Measurements from ENCODE around the gene TMC1. TPM values are rescaled to one million over a fixed set of nuclear protein-coding genes. Genes with fewer than 3 reads are reported as not detected.

Gene TMC1
- total and polyA plus RNA-seq, 7 donors: 0.05 to 2.6 (median 0.21) TPM; not detected in 3

- ATAC-seq (no peak), DNase-seq (no peak)
- no peaks in the 10 kb centered on the region for H3K9me3 ChIP-seq
- H3K4me1 ChIP-seq: no peaks in the 10 kb centered on the region
- no peak overlapping the region for H3K27ac ChIP-seq
- H3K36me3 ChIP-seq (ENCODE audit: insufficient read depth in 1 of 2, low read depth in 1 of 2): no peaks in the 10 kb centered on the region
- TF ChIP-seq CTCF (IDR thresholded peaks at IDR 0.05): no peak
- WGBS, 3 donors: 77 to 87% (median 87%) methylated on average over 2 of the region's 2 CpGs
- intact Hi-C loops (cut with DNase I): no loop called here
- H3K27me3 ChIP-seq (ENCODE audit: insufficient read depth in 3 of 3, low read length in 2 of 3): no peaks in the 10 kb centered on the region
- no peak overlapping the region for H3K4me3 ChIP-seq
These were observed 286.5 kb downstream of the TMC1 start for GRCh38 chr9:72807765-72808445.

- WGBS, 3 donors: 77 to 90% (median 85%) methylated on average over 2 of the region's 2 CpGs
- Histone ChIP-seq H3K27ac (no peak overlapping the region), H3K4me1 (no peaks in the 10 kb centered on the region), H3K27me3 (ENCODE audit: insufficient read depth in 3 of 3, low read length in 2 of 3) (no peaks in the 10 kb centered on the region), H3K36me3 (ENCODE audit: insufficient read depth in 1 of 2, low read depth in 1 of 2) (no peaks in the 10 kb centered on the region), H3K9me3 (no peaks in the 10 kb centered on the region), H3K4me3 (no peak overlapping the region)
- ATAC-seq (no peak), DNase-seq (no peak)
- TF ChIP-seq CTCF (IDR thresholded peaks at IDR 0.05): no peak
- intact Hi-C loops (cut with DNase I): no loop called here
These were observed 287.0 kb downstream of the TMC1 start for GRCh38 chr9:72808446-72808768.

- Histone ChIP-seq H3K36me3 (ENCODE audit: insufficient read depth in 1 of 2, low read depth in 1 of 2) (no peaks in the 10 kb centered on the region), H3K27me3 (ENCODE audit: insufficient read depth in 3 of 3, low read length in 2 of 3) (no peaks in the 10 kb centered on the region), H3K4me1 (no peaks in the 10 kb centered on the region), H3K27ac (no peak overlapping the region), H3K9me3 (no peaks in the 10 kb centered on the region), H3K4me3 (no peak overlapping the region)
- intact Hi-C loops (cut with DNase I): no loop called here
- no peak for TF ChIP-seq CTCF (IDR thresholded peaks at IDR 0.05)
- DNase-seq: no peak
- 82 to 92% (median 83%) methylated on average over 3 of the region's 3 CpGs for WGBS, 3 donors
- no peak for ATAC-seq
These were observed 288.2 kb downstream of the TMC1 start for GRCh38 chr9:72809586-72809985.

- DNase-seq (no peak), ATAC-seq (no peak)
- Histone ChIP-seq H3K4me1 (no peaks in the 10 kb centered on the region), H3K9me3 (no peaks in the 10 kb centered on the region), H3K4me3 (no peak overlapping the region), H3K27me3 (ENCODE audit: insufficient read depth in 3 of 3, low read length in 2 of 3) (no peaks in the 10 kb centered on the region), H3K36me3 (ENCODE audit: insufficient read depth in 1 of 2, low read depth in 1 of 2) (no peaks in the 10 kb centered on the region), H3K27ac (no peak overlapping the region)
- 41 to 48% (median 42%) methylated on average over 2 of the region's 2 CpGs for WGBS, 3 donors
- TF ChIP-seq CTCF (IDR thresholded peaks at IDR 0.05): no peak
- intact Hi-C loops (cut with DNase I): no loop called here
These were observed 291.2 kb downstream of the TMC1 start for GRCh38 chr9:72812559-72813111.

- H3K4me3 ChIP-seq: no peak overlapping the region
- no peaks in the 10 kb centered on the region for H3K27me3 ChIP-seq (ENCODE audit: insufficient read depth in 3 of 3, low read length in 2 of 3)
- TF ChIP-seq CTCF (IDR thresholded peaks at IDR 0.05): no peak
- no peaks in the 10 kb centered on the region for H3K36me3 ChIP-seq (ENCODE audit: insufficient read depth in 1 of 2, low read depth in 1 of 2)
- H3K4me1 ChIP-seq: no peaks in the 10 kb centered on the region
- no peaks in the 10 kb centered on the region for H3K9me3 ChIP-seq
- ATAC-seq: no peak
- DNase-seq: no peak
- no peak overlapping the region for H3K27ac ChIP-seq
- intact Hi-C loops (cut with DNase I): no loop called here
These were observed 292.1 kb downstream of the TMC1 start for GRCh38 chr9:72813544-72813943.
